ENCODE results near the gene NSD1.

The NSD1 gene

GRCh38 chr5:177233206-177233605 is 99.6 kb downstream of the NSD1 start:
- in situ Hi-C loops (cut with HindIII; ENCODE audit: low sequenced_read_pairs), result no loop called here
- H3K4me3 ChIP-seq (ENCODE audit: low read depth, low read length), result no peak overlapping the region
- no peak for DNase-seq (ENCODE audit: low read depth)
- TF ChIP-seq CTCF (IDR thresholded peaks at IDR 0.05; ENCODE audit: low read depth, low read length, missing control alignments), result no peak

- TF ChIP-seq CTCF (IDR thresholded peaks at IDR 0.05; ENCODE audit: low read depth, low read length, missing control alignments), result no peak
- no peak overlapping the region for H3K4me3 ChIP-seq (ENCODE audit: low read depth, low read length)
- no peak for DNase-seq (ENCODE audit: low read depth)
- in situ Hi-C loops (cut with HindIII; ENCODE audit: low sequenced_read_pairs), result no loop called here
Measured at GRCh38 chr5:177233802-177234201, 100.2 kb downstream of the NSD1 start.

GRCh38 chr5:177234841-177235240 is 101.3 kb downstream of the NSD1 start:
- in situ Hi-C loops (cut with HindIII; ENCODE audit: low sequenced_read_pairs), result no loop called here
- DNase-seq (ENCODE audit: low read depth), result no peak
- no peak overlapping the region for H3K4me3 ChIP-seq (ENCODE audit: low read depth, low read length)
- no peak for TF ChIP-seq CTCF (IDR thresholded peaks at IDR 0.05; ENCODE audit: low read depth, low read length, missing control alignments)

GRCh38 chr5:177241768-177242167 is 108.2 kb downstream of the NSD1 start:
- TF ChIP-seq CTCF (IDR thresholded peaks at IDR 0.05; ENCODE audit: low read depth, low read length, missing control alignments), result no peak
- in situ Hi-C loops (cut with HindIII; ENCODE audit: low sequenced_read_pairs), result no loop called here
- no peak for DNase-seq (ENCODE audit: low read depth)
- no peak overlapping the region for H3K4me3 ChIP-seq (ENCODE audit: low read depth, low read length)

- no peak overlapping the region for H3K4me3 ChIP-seq (ENCODE audit: low read depth, low read length)
- no peak for TF ChIP-seq CTCF (IDR thresholded peaks at IDR 0.05; ENCODE audit: low read depth, low read length, missing control alignments)
- DNase-seq (ENCODE audit: low read depth), result no peak
- in situ Hi-C loops (cut with HindIII; ENCODE audit: low sequenced_read_pairs), result no loop called here
Measured at GRCh38 chr5:177242304-177242703, 108.7 kb downstream of the NSD1 start.

GRCh38 chr5:177249761-177250537 is 116.4 kb downstream of the NSD1 start:
- in situ Hi-C loops (cut with HindIII; ENCODE audit: low sequenced_read_pairs), result no loop called here
- no peak for TF ChIP-seq CTCF (IDR thresholded peaks at IDR 0.05; ENCODE audit: low read depth, low read length, missing control alignments)

More at GRCh38 chr5:177249761-177250537, 116.4 kb downstream of the NSD1 start:
- DNase-seq (ENCODE audit: low read depth), result no peak
- no peak overlapping the region for H3K4me3 ChIP-seq (ENCODE audit: low read depth, low read length)
